ENCODE data around the gene EBF4. TPM values are rescaled to one million over a fixed set of nuclear protein-coding genes. Genes with fewer than 3 reads are reported as not detected.

Gene EBF4
- total RNA-seq, 6 experiments from 2014 or later = 0.14 to 0.48 (median 0.46) TPM; not detected in 3

- H3K4me3 Mint-ChIP-seq = no peak overlapping the region
- no peak for TF ChIP-seq CTCF (IDR thresholded peaks at IDR 0.05)
- H3K4me1 Mint-ChIP-seq (ENCODE audit: low read depth) = peaks cover 33% of the 10 kb centered on the region
- H3K27ac Mint-ChIP-seq = peak overlapping the region; percentile 57
- no peak for DNase-seq
- peaks cover 56% of the 10 kb centered on the region for H3K36me3 Mint-ChIP-seq (ENCODE audit: low read depth)
- no peaks in the 10 kb centered on the region for H3K9me3 Mint-ChIP-seq
- H3K27me3 Mint-ChIP-seq (ENCODE audit: insufficient read depth) = peaks cover 4% of the 10 kb centered on the region; the same call in 1 of the 2 replicates
These were observed 35.3 kb upstream of the EBF4 start for GRCh38 chr20:2657241-2657640.

GRCh38 chr20:2657674-2658073 is 34.9 kb upstream of the EBF4 start:
- no peaks in the 10 kb centered on the region for H3K9me3 Mint-ChIP-seq
- peaks cover 36% of the 10 kb centered on the region for H3K4me1 Mint-ChIP-seq (ENCODE audit: low read depth)
- DNase-seq = no peak
- peaks cover 58% of the 10 kb centered on the region for H3K36me3 Mint-ChIP-seq (ENCODE audit: low read depth)
- H3K27ac Mint-ChIP-seq = peak overlapping the region; percentile 57
- no peak overlapping the region for H3K4me3 Mint-ChIP-seq
- no peak for TF ChIP-seq CTCF (IDR thresholded peaks at IDR 0.05)
- H3K27me3 Mint-ChIP-seq (ENCODE audit: insufficient read depth) = peaks cover 4% of the 10 kb centered on the region; the same call in 1 of the 2 replicates

GRCh38 chr20:2658414-2659354 is 33.9 kb upstream of the EBF4 start:
- H3K4me1 Mint-ChIP-seq (ENCODE audit: low read depth) = peaks cover 44% of the 10 kb centered on the region
- no peak for DNase-seq
- H3K4me3 Mint-ChIP-seq = no peak overlapping the region
- TF ChIP-seq CTCF (IDR thresholded peaks at IDR 0.05) = no peak
- peaks cover 51% of the 10 kb centered on the region for H3K36me3 Mint-ChIP-seq (ENCODE audit: low read depth)
- no peaks in the 10 kb centered on the region for H3K9me3 Mint-ChIP-seq
- H3K27me3 Mint-ChIP-seq (ENCODE audit: insufficient read depth) = peaks cover 4% of the 10 kb centered on the region; the same call in 1 of the 2 replicates
- peak overlapping the region; percentile 32 for H3K27ac Mint-ChIP-seq

- H3K27ac Mint-ChIP-seq = no peak overlapping the region
These were observed 33.0 kb upstream of the EBF4 start for GRCh38 chr20:2659547-2659946.

GRCh38 chr20:2663364-2663886 is 29.2 kb upstream of the EBF4 start:
- Mint-ChIP-seq H3K9me3 (no peaks in the 10 kb centered on the region), H3K36me3 (ENCODE audit: low read depth) (peaks cover 22% of the 10 kb centered on the region), H3K27me3 (ENCODE audit: insufficient read depth) (peaks cover 10% of the 10 kb centered on the region), H3K4me3 (peak overlapping the region; percentile 91), H3K4me1 (ENCODE audit: low read depth) (peaks cover 27% of the 10 kb centered on the region), H3K27ac (peak overlapping the region; percentile 95)
- DNase-seq = no peak
- no peak for TF ChIP-seq CTCF (IDR thresholded peaks at IDR 0.05)

More at GRCh38 chr20:2659547-2659946, 33.0 kb upstream of the EBF4 start:
- no peak for TF ChIP-seq CTCF (IDR thresholded peaks at IDR 0.05)
- Mint-ChIP-seq H3K27me3 (ENCODE audit: insufficient read depth) (peaks cover 4% of the 10 kb centered on the region; the same call in 1 of the 2 replicates), H3K4me1 (ENCODE audit: low read depth) (peaks cover 42% of the 10 kb centered on the region), H3K4me3 (no peak overlapping the region), H3K9me3 (no peaks in the 10 kb centered on the region), H3K36me3 (ENCODE audit: low read depth) (peaks cover 47% of the 10 kb centered on the region)
- no peak for DNase-seq
